Astrocyte (in vitro differentiated cells and primary cell): Measurements from ENCODE around the gene ADIPOR2. TPM values are rescaled to one million over a fixed set of nuclear protein-coding genes. Genes with fewer than 3 reads are reported as not detected.

ENCODE experiments used
- DNase-seq: peaks from one replicate; pipeline ENCODE4 v3.0.0-alpha.2; 2010; ENCODE audit warnings: low read depth
- FAIRE-seq: peaks from 2 replicates; lab custom pipeline; 2011; peaks lifted over from hg19 to GRCh38; lab: Jason Lieb, UNC
- H2AFZ ChIP-seq: 2 replicates; pipeline ENCODE4 v1.6.0; 2012; ENCODE audit warnings: low read depth, low read length, inconsistent platforms
- H3K27ac ChIP-seq: 2 replicates; pipeline ENCODE4 v1.5.1; 2011; ENCODE audit warnings: low read depth, low read length, inconsistent platforms
- H3K27me3 ChIP-seq: 2 replicates; pipeline ENCODE4 v1.6.0; 2011; ENCODE audit warnings: low read length, inconsistent platforms; ENCODE audit not compliant: insufficient read depth
- H3K36me3 ChIP-seq: 2 replicates; pipeline ENCODE4 v1.5.1; 2011; ENCODE audit warnings: low read length, inconsistent platforms; ENCODE audit not compliant: insufficient read depth
- H3K4me1 ChIP-seq: 2 replicates; pipeline ENCODE4 v1.5.1; 2011; ENCODE audit warnings: low read length, inconsistent platforms; ENCODE audit not compliant: insufficient read depth
- H3K4me2 ChIP-seq: 2 replicates; pipeline ENCODE4 v1.6.0; 2012; ENCODE audit warnings: low read length, inconsistent platforms
- H3K4me3 ChIP-seq: 2 replicates; pipeline ENCODE4 v1.5.1; 2011; ENCODE audit warnings: low read depth, mild to moderate bottlenecking, low read length, inconsistent platforms; ENCODE audit not compliant: insufficient read depth
- H3K79me2 ChIP-seq: 2 replicates; pipeline ENCODE4 v1.6.0; 2012; ENCODE audit warnings: mild to moderate bottlenecking, low read length, inconsistent platforms; ENCODE audit not compliant: insufficient read depth
- H3K9ac ChIP-seq: 2 replicates; pipeline ENCODE4 v1.6.0; 2012; ENCODE audit warnings: mild to moderate bottlenecking, low read length, inconsistent platforms
- H3K9me3 ChIP-seq: 2 replicates; pipeline ENCODE4 v1.5.1; 2012; ENCODE audit warnings: low read depth, mild to moderate bottlenecking, low read length, inconsistent platforms; ENCODE audit not compliant: insufficient read depth
- H4K20me1 ChIP-seq: 2 replicates; pipeline ENCODE4 v1.6.0; 2012; ENCODE audit warnings: low read length, inconsistent platforms; ENCODE audit not compliant: insufficient read depth
- H3K27ac Mint-ChIP-seq: one replicate; pipeline ENCODE4 v1.8.0; 2021; ENCODE audit warnings: mild to moderate bottlenecking, mixed read lengths; ENCODE audit not compliant: unreplicated experiment
- H3K27me3 Mint-ChIP-seq: one replicate; pipeline ENCODE4 v1.8.0; 2021; ENCODE audit warnings: low read depth, mixed read lengths; ENCODE audit not compliant: unreplicated experiment
- H3K36me3 Mint-ChIP-seq: one replicate; pipeline ENCODE4 v1.8.0; 2021; ENCODE audit warnings: low read depth, mixed read lengths; ENCODE audit not compliant: unreplicated experiment
- H3K4me1 Mint-ChIP-seq: one replicate; pipeline ENCODE4 v1.8.0; 2021; ENCODE audit warnings: low read depth, mixed read lengths; ENCODE audit not compliant: unreplicated experiment
- H3K4me3 Mint-ChIP-seq: one replicate; pipeline ENCODE4 v1.8.0; 2021; ENCODE audit warnings: mild to moderate bottlenecking, moderate library complexity, mixed read lengths; ENCODE audit not compliant: unreplicated experiment
- H3K9me3 Mint-ChIP-seq: one replicate; pipeline ENCODE4 v1.8.0; 2021; ENCODE audit warnings: mild to moderate bottlenecking, mixed read lengths; ENCODE audit not compliant: unreplicated experiment
- CTCF ChIP-seq: IDR thresholded peaks from 2 replicates; pipeline ENCODE4 v1.5.1; 2011; ENCODE audit warnings: low read depth, mild to moderate bottlenecking, inconsistent platforms, low read length, moderate library complexity; ENCODE audit not compliant: insufficient read depth
- EZH2 ChIP-seq: IDR thresholded peaks from 2 replicates; pipeline ENCODE4 v1.6.1; 2012; ENCODE audit warnings: mild to moderate bottlenecking, low read length, inconsistent platforms; ENCODE audit not compliant: insufficient read depth
- total RNA-seq: library from RNA; stranded (reverse); gene quantifications from 2 replicates; pipeline ENCODE4 v1.2.1, GENCODE V29; 2021

Gene ADIPOR2
- total RNA-seq, 1 donor from 2014 or later = 56.6 TPM

DNA sequence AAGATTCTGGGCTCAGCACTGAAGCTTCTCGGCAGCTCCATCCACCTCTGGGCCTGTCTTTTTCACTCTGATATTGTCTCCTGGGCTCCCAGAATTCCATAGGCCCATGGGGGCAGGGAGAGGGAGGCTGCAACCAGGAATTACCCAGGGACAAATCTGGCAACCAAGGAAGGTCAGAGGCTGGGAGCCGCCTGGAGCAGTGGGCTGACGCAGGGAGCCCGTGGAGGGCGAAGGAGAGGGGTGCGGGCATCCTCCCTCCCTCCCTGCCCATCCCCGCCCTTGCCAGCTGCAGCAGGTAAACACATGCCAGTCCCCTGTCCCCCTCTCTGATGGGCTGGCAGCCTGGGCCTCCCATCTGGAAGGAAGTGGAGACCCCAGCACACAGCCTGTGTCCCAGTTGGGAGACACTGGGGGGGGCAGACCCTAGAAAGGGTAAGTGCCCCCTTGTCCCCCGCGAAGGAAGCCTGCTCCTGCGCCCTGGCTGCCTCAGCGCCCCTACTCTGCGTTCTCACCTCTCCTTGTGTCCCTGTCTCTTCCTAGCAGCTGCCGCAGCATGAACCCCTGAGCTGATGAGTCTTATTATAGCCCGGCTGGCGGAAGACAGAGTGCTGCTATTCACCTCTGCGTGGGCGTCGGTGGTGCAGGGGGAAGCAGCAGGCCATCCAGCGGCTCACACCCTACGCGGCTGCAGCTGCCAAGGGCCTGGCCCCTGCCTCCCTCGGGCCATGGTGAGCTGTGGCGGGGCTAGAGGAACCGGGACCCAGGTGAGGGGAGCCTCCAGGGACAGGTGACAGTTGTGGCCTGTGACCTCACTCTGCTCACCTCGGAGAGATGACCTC is 136.2 kb downstream of the ADIPOR2 start:
- no peak overlapping the region for H3K4me2 ChIP-seq
- no peak overlapping the region for H3K9ac ChIP-seq
- Mint-ChIP-seq H3K36me3 (no peaks in the 10 kb centered on the region), H3K9me3 (no peaks in the 10 kb centered on the region), H3K27me3 (peaks cover 55% of the 10 kb centered on the region), H3K4me3 (no peak overlapping the region), H3K27ac (no peak overlapping the region), H3K4me1 (no peaks in the 10 kb centered on the region)
- H3K27me3 ChIP-seq = peaks cover 26% of the 10 kb centered on the region
- H3K27ac ChIP-seq = no peak overlapping the region
- H2AFZ ChIP-seq = no peak overlapping the region
- H3K4me3 ChIP-seq = no peak overlapping the region
- no peak for FAIRE-seq
- no peaks in the 10 kb centered on the region for H3K4me1 ChIP-seq
- DNase-seq = no peak
- no peaks in the 10 kb centered on the region for H4K20me1 ChIP-seq
- H3K36me3 ChIP-seq = no peaks in the 10 kb centered on the region
- no peaks in the 10 kb centered on the region for H3K79me2 ChIP-seq
- TF ChIP-seq EZH2 = no peak
- TF ChIP-seq CTCF = no peak
- H3K9me3 ChIP-seq = no peaks in the 10 kb centered on the region

GRCh38 chr12:1827826-1828805 is 137.2 kb downstream of the ADIPOR2 start:
- Histone ChIP-seq H3K4me1 (no peaks in the 10 kb centered on the region), H3K27me3 (peaks cover 29% of the 10 kb centered on the region), H3K4me2 (no peak overlapping the region), H3K27ac (no peak overlapping the region), H3K36me3 (no peaks in the 10 kb centered on the region), H3K4me3 (no peak overlapping the region), H3K9ac (no peak overlapping the region), H3K9me3 (no peaks in the 10 kb centered on the region), H4K20me1 (no peaks in the 10 kb centered on the region), H2AFZ (no peak overlapping the region), H3K79me2 (no peaks in the 10 kb centered on the region)
- FAIRE-seq = no peak
- H3K36me3 Mint-ChIP-seq = no peaks in the 10 kb centered on the region
- TF ChIP-seq CTCF (no peak), EZH2 (no peak)
- H3K4me1 Mint-ChIP-seq = no peaks in the 10 kb centered on the region
- H3K27ac Mint-ChIP-seq = peak overlapping the region; percentile 81
- DNase-seq = no peak
- H3K9me3 Mint-ChIP-seq = no peaks in the 10 kb centered on the region
- peaks cover 58% of the 10 kb centered on the region for H3K27me3 Mint-ChIP-seq
- no peak overlapping the region for H3K4me3 Mint-ChIP-seq
